Thoracic aorta (tissue), 2 donors: ENCODE data around the gene ACKR2. TPM values are rescaled to one million over a fixed set of nuclear protein-coding genes. Genes with fewer than 3 reads are reported as not detected.

ENCODE experiments used
- ATAC-seq: fragments of 150-250 bp; one replicate; pipeline ENCODE4 v1.8.0; 2017; ENCODE audit warnings: low read depth; ENCODE audit not compliant: insufficient number of reproducible peaks, low FRiP score
- DNase-seq: peaks from one replicate; pipeline ENCODE4 v3.0.0-alpha.2; 2020; ENCODE audit warnings: low spot score
- H3K27ac ChIP-seq, 2 donors: fragments of 200-600 bp; sonication (generic); 1 replicate in 1 of 2; 2 replicates in 1 of 2; pipeline ENCODE4 v1.5.1; 2016; ENCODE audit warnings: mild to moderate bottlenecking in 2 of 2, moderate library complexity in 2 of 2
- H3K27me3 ChIP-seq: fragments of 200-600 bp; sonication (generic); replicated peaks from 2 replicates; pipeline ENCODE4 v1.6.0; 2016; ENCODE audit warnings: mild to moderate bottlenecking; ENCODE audit not compliant: insufficient read depth
- H3K36me3 ChIP-seq: fragments of 200-600 bp; sonication (generic); one replicate; pipeline ENCODE4 v1.5.1; 2016
- H3K4me1 ChIP-seq, 2 donors: fragments of 200-600 bp; sonication (generic); 1 replicate in 1 of 2; 2 replicates in 1 of 2; pipeline versions ENCODE4 v1.5.1 to v1.6.0; 2016; ENCODE audit warnings: low read depth in 2 of 2, mild to moderate bottlenecking in 1 of 2; ENCODE audit not compliant: control insufficient read depth in 1 of 2
- H3K4me3 ChIP-seq: fragments of 200-600 bp; sonication (generic); 2 replicates; pipeline ENCODE4 v1.5.1; 2016; ENCODE audit warnings: mild to moderate bottlenecking
- H3K9me3 ChIP-seq: fragments of 200-600 bp; sonication (generic); 2 replicates; pipeline ENCODE4 v1.5.1; 2016
- CTCF ChIP-seq: fragments of 200-600 bp; sonication (generic); IDR thresholded peaks from one replicate; pipeline ENCODE4 v1.5.1; 2019; ENCODE audit warnings: antibody characterized with exemption
- total RNA-seq, 2 donors: library from RNA; depleted of rRNA; stranded (reverse); fragments of >200 nt; gene quantifications; one replicate each; pipeline versions ENCODE4 v1.1.0 to v1.2.3, GENCODE V29; 2016

The ACKR2 gene
- total RNA-seq, result 10 to 100 TPM; 10.0 to 11.9 TPM

GRCh38 chr3:42809202-42809601 is at the start of gene ACKR2:
Gene ACKR2, plus strand, starts transcription at chr3:42809445. Its CDS starts 55,058 bp downstream, at chr3:42864503.
- Histone ChIP-seq H3K4me1 (peaks cover 0 to 4% of the 10 kb centered on the region in 2 donors), H3K27me3 (no peaks in the 10 kb centered on the region), H3K4me3 (no peak within 1 kb of the TSS), H3K36me3 (no peaks in the 10 kb centered on the region), H3K27ac (no peak within 1 kb of the TSS), H3K9me3 (no peaks in the 10 kb centered on the region)
- TF ChIP-seq CTCF, result no peak
- DNase-seq (no peak), ATAC-seq (no peak)

GRCh38 chr3:42762046-42762724 is 47.1 kb upstream of the ACKR2 start:
- Histone ChIP-seq H3K4me3 (no peak overlapping the region), H3K27ac (no peak overlapping the region), H3K36me3 (no peaks in the 10 kb centered on the region), H3K9me3 (no peaks in the 10 kb centered on the region), H3K27me3 (no peaks in the 10 kb centered on the region), H3K4me1 (peaks cover 6 to 11% of the 10 kb centered on the region in 2 donors)
- no peak for DNase-seq
- no peak for TF ChIP-seq CTCF
- no peak for ATAC-seq

- Histone ChIP-seq H3K27me3 (no peaks in the 10 kb centered on the region), H3K9me3 (no peaks in the 10 kb centered on the region), H3K4me1 (peaks cover 6 to 11% of the 10 kb centered on the region in 2 donors), H3K27ac (no peak overlapping the region), H3K4me3 (no peak overlapping the region), H3K36me3 (no peaks in the 10 kb centered on the region)
- TF ChIP-seq CTCF, result no peak
- no peak for DNase-seq
- no peak for ATAC-seq
Observed at GRCh38 chr3:42763021-42763420, 46.2 kb upstream of the ACKR2 start.

GRCh38 chr3:42764115-42764514 is 45.1 kb upstream of the ACKR2 start:
- no peaks in the 10 kb centered on the region for H3K36me3 ChIP-seq
- no peaks in the 10 kb centered on the region for H3K27me3 ChIP-seq
- peaks cover 6 to 17% of the 10 kb centered on the region in 2 donors for H3K4me1 ChIP-seq
- DNase-seq, result no peak
- H3K27ac ChIP-seq, result no peak overlapping the region
- no peaks in the 10 kb centered on the region for H3K9me3 ChIP-seq
- no peak for TF ChIP-seq CTCF
- ATAC-seq, result no peak
- no peak overlapping the region for H3K4me3 ChIP-seq

- no peaks in the 10 kb centered on the region for H3K9me3 ChIP-seq
- DNase-seq (no peak), ATAC-seq (no peak)
- H3K4me3 ChIP-seq, result no peak overlapping the region
- H3K27ac ChIP-seq, result no peak overlapping the region
- no peaks in the 10 kb centered on the region for H3K27me3 ChIP-seq
- no peaks in the 10 kb centered on the region for H3K36me3 ChIP-seq
- peaks cover 6 to 17% of the 10 kb centered on the region in 2 donors for H3K4me1 ChIP-seq
- no peak for TF ChIP-seq CTCF
Observed at GRCh38 chr3:42764561-42765295, 44.5 kb upstream of the ACKR2 start.
